ENCODE data around the gene LY6G6D.
A peak's percentile ranks its signal among the peaks of the same experiment; 100 is the strongest.

LY6G6D gene, protein sequence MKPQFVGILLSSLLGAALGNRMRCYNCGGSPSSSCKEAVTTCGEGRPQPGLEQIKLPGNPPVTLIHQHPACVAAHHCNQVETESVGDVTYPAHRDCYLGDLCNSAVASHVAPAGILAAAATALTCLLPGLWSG

DNA sequence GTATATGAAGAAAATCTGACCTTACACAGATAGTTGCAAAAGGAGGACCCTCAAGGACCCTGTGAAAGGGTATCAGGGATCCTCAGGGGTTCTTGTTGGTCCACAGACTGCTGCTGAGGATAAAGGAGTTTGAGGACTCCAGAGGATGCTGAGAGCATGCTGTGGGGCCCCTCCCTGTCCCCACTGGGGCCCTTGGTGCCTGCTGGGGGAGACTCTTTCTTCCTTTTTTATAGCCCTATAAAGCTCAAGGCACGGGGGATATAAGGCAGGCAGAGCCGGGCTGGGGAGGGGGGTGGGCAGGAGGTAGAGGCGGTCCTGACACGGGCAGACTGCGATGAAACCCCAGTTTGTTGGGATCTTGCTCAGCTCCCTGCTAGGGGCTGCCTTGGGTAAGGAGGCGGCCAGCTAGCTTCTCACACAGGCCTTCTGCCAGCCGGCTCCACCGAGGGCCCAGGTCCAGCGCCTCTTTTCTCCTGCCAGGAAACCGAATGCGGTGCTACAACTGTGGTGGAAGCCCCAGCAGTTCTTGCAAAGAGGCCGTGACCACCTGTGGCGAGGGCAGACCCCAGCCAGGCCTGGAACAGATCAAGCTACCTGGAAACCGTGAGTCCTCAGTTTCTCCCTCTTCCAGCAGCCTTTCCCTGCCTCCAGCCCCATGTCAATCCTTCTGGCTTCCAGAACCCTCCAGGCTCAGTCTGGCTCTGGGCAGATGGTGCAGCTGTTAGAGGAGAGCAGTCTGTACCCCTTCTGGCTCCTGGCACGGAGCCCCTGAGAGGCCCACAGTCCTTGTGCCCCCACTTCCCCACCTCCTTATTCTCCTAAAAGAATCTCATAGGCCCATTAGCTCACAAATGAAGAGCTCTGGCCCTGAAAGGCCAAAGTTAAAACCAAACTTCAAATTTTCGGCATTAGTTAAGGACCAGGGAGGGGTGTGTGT lies at the start of gene LY6G6D:
Gene LY6G6D, plus strand, starts transcription at position 327 of the 937 bp plus-strand sequence. Its CDS starts 8 bp downstream, at position 335.
- TF ChIP-seq, protein P1, sequence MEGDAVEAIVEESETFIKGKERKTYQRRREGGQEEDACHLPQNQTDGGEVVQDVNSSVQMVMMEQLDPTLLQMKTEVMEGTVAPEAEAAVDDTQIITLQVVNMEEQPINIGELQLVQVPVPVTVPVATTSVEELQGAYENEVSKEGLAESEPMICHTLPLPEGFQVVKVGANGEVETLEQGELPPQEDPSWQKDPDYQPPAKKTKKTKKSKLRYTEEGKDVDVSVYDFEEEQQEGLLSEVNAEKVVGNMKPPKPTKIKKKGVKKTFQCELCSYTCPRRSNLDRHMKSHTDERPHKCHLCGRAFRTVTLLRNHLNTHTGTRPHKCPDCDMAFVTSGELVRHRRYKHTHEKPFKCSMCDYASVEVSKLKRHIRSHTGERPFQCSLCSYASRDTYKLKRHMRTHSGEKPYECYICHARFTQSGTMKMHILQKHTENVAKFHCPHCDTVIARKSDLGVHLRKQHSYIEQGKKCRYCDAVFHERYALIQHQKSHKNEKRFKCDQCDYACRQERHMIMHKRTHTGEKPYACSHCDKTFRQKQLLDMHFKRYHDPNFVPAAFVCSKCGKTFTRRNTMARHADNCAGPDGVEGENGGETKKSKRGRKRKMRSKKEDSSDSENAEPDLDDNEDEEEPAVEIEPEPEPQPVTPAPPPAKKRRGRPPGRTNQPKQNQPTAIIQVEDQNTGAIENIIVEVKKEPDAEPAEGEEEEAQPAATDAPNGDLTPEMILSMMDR (IDR thresholded peaks at IDR 0.05; ENCODE audit: borderline replicate concordance, insufficient read depth, low read depth, low read length): no peak
- H3K4me3 ChIP-seq (ENCODE audit: low read depth, low read length): no peak within 1 kb of the TSS

DNA sequence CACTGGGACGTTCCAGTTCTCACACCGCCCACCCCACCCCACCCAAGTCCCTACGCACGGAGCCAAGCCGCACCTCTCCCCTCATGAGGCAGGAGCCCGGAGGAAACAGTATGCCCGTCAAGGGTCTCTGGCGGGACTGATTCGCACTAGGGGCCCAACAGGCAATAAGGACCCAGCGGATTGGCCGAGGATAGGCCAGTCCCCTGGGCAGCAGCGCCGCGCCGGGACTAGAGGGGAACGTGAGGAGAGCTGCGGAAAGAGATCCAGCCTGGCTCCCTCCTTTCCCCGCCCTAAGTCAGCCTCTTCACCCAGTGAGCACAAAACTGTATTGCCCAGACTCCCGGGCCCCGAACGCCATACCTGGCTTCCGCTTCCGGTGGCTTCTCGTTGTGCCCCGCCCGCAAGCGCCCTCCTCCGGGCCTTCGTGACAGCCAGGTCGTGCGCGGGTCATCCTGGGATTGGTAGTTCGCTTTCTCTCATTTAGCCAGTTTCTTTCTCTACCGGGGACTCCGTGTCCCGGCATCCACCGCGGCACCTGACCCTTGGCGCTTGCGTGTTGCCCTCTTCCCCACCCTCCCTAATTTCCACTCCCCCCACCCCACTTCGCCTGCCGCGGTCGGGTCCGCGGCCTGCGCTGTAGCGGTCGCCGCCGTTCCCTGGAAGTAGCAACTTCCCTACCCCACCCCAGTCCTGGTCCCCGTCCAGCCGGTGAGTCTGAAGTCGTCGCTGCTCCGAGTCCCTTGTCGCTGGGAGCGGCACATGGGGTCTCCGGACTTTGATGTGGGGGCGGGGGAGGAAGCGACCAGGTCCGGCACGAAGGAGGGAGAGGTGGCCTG lies 49.4 kb upstream of the LY6G6D start, which contains the start of gene CSNK2B:
Gene CSNK2B, plus strand, starts transcription at position 580 of the 836 bp plus-strand sequence. CDS start 752 bp downstream, outside the sequence.
- peak within 1 kb of the TSS; percentile 68 for H3K4me3 ChIP-seq (ENCODE audit: low read depth, low read length)
- TF ChIP-seq, protein P1 (IDR thresholded peaks at IDR 0.05; ENCODE audit: borderline replicate concordance, insufficient read depth, low read depth, low read length): no peak

DNA sequence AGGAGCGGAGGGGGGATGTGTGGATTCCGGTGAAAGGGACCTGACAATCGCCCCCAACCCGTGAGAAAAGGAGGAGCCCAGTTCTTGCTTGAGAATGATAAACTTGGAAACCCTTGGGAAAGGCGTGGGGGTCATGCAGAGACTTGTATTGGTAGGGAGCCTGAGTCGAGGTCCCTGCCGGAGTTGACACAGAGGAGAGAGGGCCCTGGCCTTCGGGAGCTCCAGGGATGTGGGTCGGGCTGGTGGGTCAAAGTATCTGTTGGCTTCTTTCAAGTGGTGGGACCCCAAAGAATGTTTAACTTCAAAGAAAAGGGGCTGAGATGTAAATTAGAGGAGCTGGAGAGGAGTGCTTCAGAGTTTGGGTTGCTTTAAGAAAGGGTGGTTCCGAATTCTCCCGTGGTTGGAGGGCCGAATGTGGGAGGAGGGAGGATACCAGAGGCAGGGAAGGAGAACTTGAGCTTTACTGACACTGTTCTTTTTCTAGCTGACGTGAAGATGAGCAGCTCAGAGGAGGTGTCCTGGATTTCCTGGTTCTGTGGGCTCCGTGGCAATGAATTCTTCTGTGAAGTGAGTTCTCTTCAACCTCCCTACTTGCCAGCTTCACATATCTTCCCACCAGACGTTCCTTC lies 48.7 kb upstream of the LY6G6D start:
- H3K4me3 ChIP-seq (ENCODE audit: low read depth, low read length): peak overlapping the region; percentile 47
- TF ChIP-seq, protein P1 (IDR thresholded peaks at IDR 0.05; ENCODE audit: borderline replicate concordance, insufficient read depth, low read depth, low read length): no peak

DNA sequence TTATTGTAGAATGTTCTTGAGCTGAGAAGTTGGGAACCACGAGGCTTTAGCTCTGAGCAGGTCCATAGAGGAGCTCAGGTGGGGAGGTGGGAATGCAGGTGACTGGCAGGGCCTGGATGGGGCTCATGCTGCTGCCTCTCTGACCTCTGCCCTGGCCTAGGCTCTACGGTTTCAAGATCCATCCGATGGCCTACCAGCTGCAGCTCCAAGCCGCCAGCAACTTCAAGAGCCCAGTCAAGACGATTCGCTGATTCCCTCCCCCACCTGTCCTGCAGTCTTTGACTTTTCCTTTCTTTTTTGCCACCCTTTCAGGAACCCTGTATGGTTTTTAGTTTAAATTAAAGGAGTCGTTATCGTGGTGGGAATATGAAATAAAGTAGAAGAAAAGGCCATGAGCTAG lies 45.5 kb upstream of the LY6G6D start, which contains the start of gene LY6G5B:
Gene LY6G5B, plus strand, starts transcription at position 301 of the 400 bp plus-strand sequence. CDS start 975 bp downstream, outside the sequence.
- no peak within 1 kb of the TSS for H3K4me3 ChIP-seq (ENCODE audit: low read depth, low read length)
- TF ChIP-seq, protein P1 (IDR thresholded peaks at IDR 0.05; ENCODE audit: borderline replicate concordance, insufficient read depth, low read depth, low read length): no peak

DNA sequence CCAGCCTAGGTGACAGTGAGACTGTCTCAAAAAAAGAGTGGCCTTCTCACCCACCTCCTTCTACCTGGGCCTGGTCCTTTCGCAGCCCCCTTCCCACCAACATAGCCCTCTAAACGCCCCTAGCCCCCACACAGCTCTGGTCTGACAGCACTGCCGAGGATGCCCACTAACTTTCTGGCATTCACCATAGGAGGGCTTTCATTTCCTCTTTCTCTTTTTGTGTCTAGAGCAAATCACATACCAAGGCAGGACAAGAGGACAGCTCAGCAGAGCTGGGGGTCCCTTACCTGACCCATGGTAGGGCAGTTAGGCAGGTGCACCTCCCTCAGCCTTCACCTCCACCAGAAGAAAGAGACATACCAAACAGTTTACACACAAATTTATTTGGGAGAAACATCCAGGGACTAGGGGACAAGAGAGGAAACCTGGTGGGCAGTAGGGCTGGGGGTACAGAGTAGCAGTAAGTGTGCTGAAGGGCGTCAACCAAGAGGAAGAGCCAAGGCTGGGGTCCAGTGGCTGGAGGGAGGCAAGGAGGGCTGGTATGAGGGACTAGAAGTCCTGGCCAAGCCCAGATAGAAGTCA lies 38.7 kb upstream of the LY6G6D start:
- H3K4me3 ChIP-seq (ENCODE audit: low read depth, low read length): no peak overlapping the region
- TF ChIP-seq, protein P1 (IDR thresholded peaks at IDR 0.05; ENCODE audit: borderline replicate concordance, insufficient read depth, low read depth, low read length): no peak

DNA sequence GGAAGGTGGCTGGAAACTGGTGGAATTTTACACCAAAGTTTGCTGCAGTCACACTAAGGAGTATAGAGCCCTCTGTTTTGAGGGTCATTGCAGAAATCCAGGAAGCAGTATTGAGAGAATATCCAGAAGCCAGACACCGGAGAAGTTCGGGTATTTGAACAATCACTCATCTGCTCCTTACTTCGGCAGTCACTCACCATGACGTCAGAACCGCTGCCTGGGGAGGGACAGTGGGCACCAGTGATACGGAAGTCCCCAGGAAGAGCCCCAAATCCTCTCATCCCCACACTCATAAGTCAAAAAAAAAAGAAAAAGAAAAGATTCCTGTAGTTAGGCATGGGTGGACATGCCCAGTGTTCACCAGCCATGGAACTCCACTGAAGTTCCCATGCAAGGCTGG lies 38.2 kb upstream of the LY6G6D start:
- TF ChIP-seq, protein P1 (IDR thresholded peaks at IDR 0.05; ENCODE audit: borderline replicate concordance, insufficient read depth, low read depth, low read length): no peak
- H3K4me3 ChIP-seq (ENCODE audit: low read depth, low read length): no peak overlapping the region

All from GM12875 (cell line).